Upper lobe of left lung (tissue), 6 donors: ENCODE results near the gene SYNPO. TPM values are rescaled to one million over a fixed set of nuclear protein-coding genes. Genes with fewer than 3 reads are reported as not detected.

Source experiments
- ATAC-seq, 2 donors: fragments of 200-7000 bp; cut with Tn5 transposase; one replicate each; pipeline ENCODE4 v1.9.1; 2022; ENCODE audit warnings: mild to moderate bottlenecking in 2 of 2, moderate library complexity in 2 of 2; ENCODE audit not compliant: low FRiP score in 2 of 2
- DNase-seq, 2 donors: peaks; one replicate each; pipeline ENCODE4 v3.0.0-alpha.2; 2019 to 2020
- H3K27ac ChIP-seq, 4 donors: fragments of 200-600 bp; sonication (generic); one replicate each; pipeline ENCODE4 v1.5.1; 2016 to 2019
- H3K27me3 ChIP-seq, 4 donors: fragments of 200-600 bp; sonication (generic); one replicate each; pipeline ENCODE4 v1.5.1; 2017 to 2019
- H3K36me3 ChIP-seq, 4 donors: fragments of 200-600 bp; sonication (generic); one replicate each; pipeline ENCODE4 v1.5.1; 2016 to 2019
- H3K4me1 ChIP-seq, 4 donors: fragments of 200-600 bp; sonication (generic); one replicate each; pipeline ENCODE4 v1.5.1; 2018 to 2019
- H3K4me3 ChIP-seq, 4 donors: fragments of 200-600 bp; sonication (generic); one replicate each; pipeline ENCODE4 v1.5.1; 2017 to 2019; ENCODE audit warnings: mild to moderate bottlenecking in 2 of 4, moderate library complexity in 1 of 4
- H3K9me3 ChIP-seq, 4 donors: fragments of 200-600 bp; sonication (generic); one replicate each; pipeline ENCODE4 v1.5.1; 2018 to 2019
- EP300 ChIP-seq, 4 donors: sonication (generic); formaldehyde crosslinking; IDR thresholded peaks; one replicate each; pipeline ENCODE4 v1.5.1; 2017; ENCODE audit warnings: antibody characterized with exemption in 4 of 4, control low read depth in 2 of 4
- POLR2A ChIP-seq, 4 donors: fragments of 450-650 bp; IDR thresholded peaks; one replicate each; pipeline ENCODE4 v1.5.1; 2016 to 2017; ENCODE audit warnings: antibody characterized with exemption in 4 of 4, mild to moderate bottlenecking in 2 of 4
- POLR2AphosphoS5 ChIP-seq, 2 donors: sonication (generic); formaldehyde crosslinking; IDR thresholded peaks; one replicate each; pipeline ENCODE4 v1.5.1; 2017; ENCODE audit warnings: antibody characterized with exemption in 2 of 2
- WGBS, 2 donors: methylation state at CpG; one replicate each; pipeline ENCODE4 v1.1.5; 2017 to 2018; 5-methylcytosine and 5-hydroxymethylcytosine counted together
- total RNA-seq, 6 donors: library from RNA; depleted of rRNA in 4 of 6; stranded (reverse); fragments of >200 nt in 4 of 6; gene quantifications; one replicate each; pipeline versions ENCODE4 v1.1.0 to v1.2.1, GENCODE V29; 2016 to 2021
- TF ChIP-seq, protein P1 (sequence below), 6 experiments: fragments of 450-650 bp in 4 of 6; fragments of 200-600 bp in 2 of 6; sonication (generic) in 2 of 6; IDR thresholded peaks; one replicate each; pipeline ENCODE4 v1.5.1; 2016 to 2019; ENCODE audit warnings: antibody characterized with exemption in 6 of 6
- donor health status: DM: no; HTN: no; CAD: no; lungs with moderate emphysema.
- donor health status: DM: no; HTN: yes; CAD: no; lungs with severe emphysema.

Gene SYNPO
- total RNA-seq, 6 donors from 2014 or later, result 41.9 to 150 (median 84.3) TPM

DNA sequence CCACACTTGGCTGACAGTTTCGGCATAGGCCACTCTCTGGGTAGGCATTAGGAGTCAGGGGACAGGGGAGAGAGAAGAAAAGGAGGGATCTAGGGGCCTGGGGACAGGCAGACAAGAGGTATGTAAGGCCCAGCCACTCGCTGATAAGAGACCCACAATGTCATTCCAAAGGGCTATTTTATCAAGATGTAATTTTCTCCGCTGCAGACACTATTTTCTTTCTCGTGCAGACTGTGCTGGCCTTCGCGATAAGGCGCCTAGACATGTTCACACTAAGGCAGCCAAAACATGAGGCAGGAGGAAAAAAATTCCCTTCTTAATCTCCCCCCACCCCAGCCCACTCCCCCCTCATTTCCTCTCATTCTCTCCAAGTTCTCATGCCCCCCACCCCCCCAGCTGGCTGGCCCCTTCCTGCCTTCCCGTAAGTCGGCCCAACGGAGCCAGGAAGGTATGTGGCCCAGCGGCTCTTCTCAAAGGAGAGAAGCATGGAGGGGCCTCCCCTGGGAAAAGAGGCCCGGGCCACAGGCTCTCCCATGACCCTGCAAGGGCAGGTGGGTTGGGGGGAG lies 44.9 kb upstream of the SYNPO start:
- Histone ChIP-seq H3K4me1 (peaks cover 44 to 52% (median 49%) of the 10 kb centered on the region in 4 donors), H3K4me3 (no peak overlapping the region), H3K27me3 (no peaks in the 10 kb centered on the region), H3K9me3 (no peaks in the 10 kb centered on the region), H3K36me3 (no peaks in the 10 kb centered on the region), H3K27ac (peak overlapping the region; percentile 23 to 73 (median 64))
- WGBS, 2 donors, result 49 to 64% methylated on average over 7 to 12 of the region's 12 CpGs
- ATAC-seq, result no peak
- no peak for DNase-seq
- TF ChIP-seq POLR2AphosphoS5 (IDR thresholded peaks at IDR 0.05) (peak in 1 of 2 donors; percentile 17), POLR2A (IDR thresholded peaks at IDR 0.05) (no peak)
- TF ChIP-seq, protein P1, sequence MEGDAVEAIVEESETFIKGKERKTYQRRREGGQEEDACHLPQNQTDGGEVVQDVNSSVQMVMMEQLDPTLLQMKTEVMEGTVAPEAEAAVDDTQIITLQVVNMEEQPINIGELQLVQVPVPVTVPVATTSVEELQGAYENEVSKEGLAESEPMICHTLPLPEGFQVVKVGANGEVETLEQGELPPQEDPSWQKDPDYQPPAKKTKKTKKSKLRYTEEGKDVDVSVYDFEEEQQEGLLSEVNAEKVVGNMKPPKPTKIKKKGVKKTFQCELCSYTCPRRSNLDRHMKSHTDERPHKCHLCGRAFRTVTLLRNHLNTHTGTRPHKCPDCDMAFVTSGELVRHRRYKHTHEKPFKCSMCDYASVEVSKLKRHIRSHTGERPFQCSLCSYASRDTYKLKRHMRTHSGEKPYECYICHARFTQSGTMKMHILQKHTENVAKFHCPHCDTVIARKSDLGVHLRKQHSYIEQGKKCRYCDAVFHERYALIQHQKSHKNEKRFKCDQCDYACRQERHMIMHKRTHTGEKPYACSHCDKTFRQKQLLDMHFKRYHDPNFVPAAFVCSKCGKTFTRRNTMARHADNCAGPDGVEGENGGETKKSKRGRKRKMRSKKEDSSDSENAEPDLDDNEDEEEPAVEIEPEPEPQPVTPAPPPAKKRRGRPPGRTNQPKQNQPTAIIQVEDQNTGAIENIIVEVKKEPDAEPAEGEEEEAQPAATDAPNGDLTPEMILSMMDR (IDR thresholded peaks at IDR 0.05), result no peak

DNA sequence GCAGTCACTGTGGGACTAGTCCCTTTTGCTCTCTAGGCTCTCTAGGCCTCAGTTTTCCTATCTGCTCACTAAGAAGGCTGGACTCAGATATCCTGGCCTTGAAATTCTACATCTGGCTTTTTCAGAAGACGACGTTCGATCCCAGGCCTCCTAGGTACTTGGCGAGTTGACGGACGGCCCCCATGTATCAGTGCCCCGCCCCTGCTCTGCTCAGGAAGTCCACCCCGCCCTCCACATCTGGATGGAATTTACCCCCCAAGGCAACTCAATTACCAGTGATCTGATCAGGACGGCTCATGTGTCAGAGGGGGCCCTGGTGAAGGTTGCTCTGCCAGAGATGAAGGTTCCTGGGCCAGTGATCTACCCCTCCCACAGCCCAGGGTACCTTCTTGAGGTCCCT lies 44.1 kb upstream of the SYNPO start:
- peaks cover 42 to 52% (median 47%) of the 10 kb centered on the region in 4 donors for H3K4me1 ChIP-seq

DNA sequence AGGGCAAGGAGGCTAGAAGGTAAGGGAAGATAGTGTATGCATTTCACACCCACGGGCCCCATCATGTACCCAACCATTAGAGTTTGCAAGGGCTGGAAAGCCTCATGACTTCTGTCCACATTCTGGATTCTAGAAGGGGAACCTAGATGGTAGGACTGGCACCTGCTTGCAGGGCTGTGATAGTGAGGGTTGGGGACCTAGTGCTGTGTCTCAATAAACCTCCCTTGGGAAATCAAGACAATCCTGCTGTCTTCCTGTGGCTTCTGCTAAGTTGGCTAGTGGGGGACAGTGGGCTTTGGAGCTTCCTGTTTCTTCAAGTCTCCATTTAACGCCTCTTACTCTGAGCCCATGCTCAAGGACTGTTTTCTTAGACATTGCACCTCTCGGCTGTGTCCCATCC lies 43.6 kb upstream of the SYNPO start:
- DNase-seq, result no peak
- no peak overlapping the region for H3K4me3 ChIP-seq
- TF ChIP-seq EP300 (IDR thresholded peaks at IDR 0.05) (no peak), POLR2AphosphoS5 (IDR thresholded peaks at IDR 0.05) (no peak), POLR2A (IDR thresholded peaks at IDR 0.05) (no peak)
- TF ChIP-seq, protein P1 (IDR thresholded peaks at IDR 0.05), result no peak
- H3K4me1 ChIP-seq, result peaks cover 40 to 56% (median 47%) of the 10 kb centered on the region in 4 donors
- no peaks in the 10 kb centered on the region for H3K36me3 ChIP-seq
- H3K27ac ChIP-seq, result peak overlapping the region in 2 of 4 donors; percentile 68 to 73
- no peak for ATAC-seq
- H3K9me3 ChIP-seq, result no peaks in the 10 kb centered on the region
- H3K27me3 ChIP-seq, result no peaks in the 10 kb centered on the region
- WGBS, 2 donors, result 74 to 81% methylated on average over 3 of the region's 3 CpGs

More for the DNA sequence above, 44.1 kb upstream of the SYNPO start:
- WGBS, 2 donors, result 85 to 91% methylated on average over 9 of the region's 9 CpGs
- Histone ChIP-seq H3K36me3 (no peaks in the 10 kb centered on the region), H3K4me3 (no peak overlapping the region), H3K27me3 (no peaks in the 10 kb centered on the region), H3K9me3 (no peaks in the 10 kb centered on the region), H3K27ac (peak overlapping the region; percentile 23 to 73 (median 64))
- no peak for TF ChIP-seq POLR2A (IDR thresholded peaks at IDR 0.05)
- TF ChIP-seq, protein P1 (IDR thresholded peaks at IDR 0.05), result no peak
- no peak for TF ChIP-seq POLR2AphosphoS5 (IDR thresholded peaks at IDR 0.05)
- no peak for TF ChIP-seq EP300 (IDR thresholded peaks at IDR 0.05)
- ATAC-seq (no peak), DNase-seq (no peak)

DNA sequence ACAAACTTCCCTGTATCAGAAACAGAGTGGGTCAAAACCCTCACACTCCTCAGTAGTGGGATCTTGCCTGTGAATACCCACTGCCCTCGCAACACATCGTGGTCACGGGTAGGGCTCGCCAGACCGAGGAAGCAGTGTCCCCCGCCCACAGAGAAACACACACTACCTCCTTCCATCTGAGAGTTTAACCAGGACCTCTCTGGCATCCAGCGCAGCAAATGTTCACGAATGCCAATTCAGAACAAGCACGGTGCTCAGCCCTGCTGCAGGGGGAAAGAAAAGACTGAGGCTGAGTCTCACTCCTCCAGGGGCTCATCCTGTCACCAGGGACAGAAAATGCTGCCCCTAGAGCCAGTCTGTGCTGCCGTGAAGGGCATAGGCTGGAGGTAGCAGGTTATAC lies 42.5 kb upstream of the SYNPO start:
- H3K4me3 ChIP-seq, result no peak overlapping the region
- H3K27me3 ChIP-seq, result no peaks in the 10 kb centered on the region
- H3K36me3 ChIP-seq, result no peaks in the 10 kb centered on the region
- H3K27ac ChIP-seq, result peak overlapping the region; percentile 9 to 73 (median 49)
- H3K9me3 ChIP-seq, result no peaks in the 10 kb centered on the region
- no peak for DNase-seq
- TF ChIP-seq EP300 (IDR thresholded peaks at IDR 0.05) (no peak), POLR2AphosphoS5 (IDR thresholded peaks at IDR 0.05) (no peak), POLR2A (IDR thresholded peaks at IDR 0.05) (no peak)
- TF ChIP-seq, protein P1 (IDR thresholded peaks at IDR 0.05), result no peak
- no peak for ATAC-seq
- H3K4me1 ChIP-seq, result peaks cover 38 to 58% (median 46%) of the 10 kb centered on the region in 4 donors
- 65 to 66% methylated on average over 4 to 10 of the region's 10 CpGs for WGBS, 2 donors

DNA sequence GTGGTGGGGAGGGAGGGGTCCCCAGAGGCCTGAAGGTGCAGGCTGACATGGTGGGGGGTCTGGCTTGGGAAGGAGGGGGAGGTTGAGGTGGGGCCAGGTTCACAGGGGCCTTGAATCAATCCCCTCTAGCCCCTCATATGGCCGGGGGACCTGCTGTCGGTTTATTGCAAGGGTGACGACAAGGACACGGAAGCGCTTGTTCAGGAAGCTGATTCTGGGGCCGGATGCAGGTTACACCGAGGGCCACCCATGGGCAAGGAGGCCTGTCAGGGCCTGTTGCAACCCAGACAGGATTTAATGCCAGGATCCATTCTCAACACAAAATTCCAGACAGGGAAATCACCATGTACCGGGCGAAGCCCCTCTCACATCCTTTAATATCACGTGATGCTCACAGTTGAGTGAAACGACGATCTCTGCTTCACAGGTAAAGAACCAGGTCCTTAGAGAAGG lies 41.6 kb upstream of the SYNPO start:
- Histone ChIP-seq H3K27me3 (no peaks in the 10 kb centered on the region), H3K9me3 (no peaks in the 10 kb centered on the region), H3K27ac (peak overlapping the region in 3 of 4 donors; percentile 27 to 73 (median 71)), H3K36me3 (no peaks in the 10 kb centered on the region), H3K4me1 (peaks cover 34 to 56% (median 45%) of the 10 kb centered on the region in 4 donors), H3K4me3 (no peak overlapping the region)
- ATAC-seq (no peak), DNase-seq (no peak)
- WGBS, 2 donors, result 64 to 97% methylated on average over 7 to 12 of the region's 12 CpGs
- TF ChIP-seq POLR2A (IDR thresholded peaks at IDR 0.05) (no peak), POLR2AphosphoS5 (IDR thresholded peaks at IDR 0.05) (no peak), EP300 (IDR thresholded peaks at IDR 0.05) (no peak)
- TF ChIP-seq, protein P1 (IDR thresholded peaks at IDR 0.05), result no peak
